ENCODE results near the gene ZNF768.
"Not testable (repeated sequence)": the region's sequence is repeated elsewhere in the genome, so short reads cannot be mapped to it uniquely, and the experiment has no call there.

Gene ZNF768

GRCh38 chr16:30555315-30556124 is 29.2 kb upstream of the ZNF768 start:
- no peak for DNase-seq

GRCh38 chr16:30554557-30555314 is 28.4 kb upstream of the ZNF768 start:
- no peak for DNase-seq

GRCh38 chr16:30553393-30553899 is 27.1 kb upstream of the ZNF768 start:
- no peak for DNase-seq

- DNase-seq, result no peak
Observed at GRCh38 chr16:30552956-30553355, 26.6 kb upstream of the ZNF768 start.

- no peak for DNase-seq
Observed at GRCh38 chr16:30551781-30552180, 25.4 kb upstream of the ZNF768 start.

GRCh38 chr16:30548416-30549253 is 22.3 kb upstream of the ZNF768 start:
- no peak for DNase-seq

GRCh38 chr16:30546115-30546514 is 19.7 kb upstream of the ZNF768 start:
- DNase-seq, result no peak

GRCh38 chr16:30543067-30543466 is 16.7 kb upstream of the ZNF768 start:
- DNase-seq, result no peak

GRCh38 chr16:30541502-30542329 is 15.3 kb upstream of the ZNF768 start:
- DNase-seq, result no peak

- not testable (repeated sequence) for DNase-seq
Observed at GRCh38 chr16:30540916-30541464, 14.6 kb upstream of the ZNF768 start.

- not testable (repeated sequence) for DNase-seq
Observed at GRCh38 chr16:30539986-30540526, 13.7 kb upstream of the ZNF768 start.

GRCh38 chr16:30539000-30539964 is 12.9 kb upstream of the ZNF768 start:
- no peak for DNase-seq

GRCh38 chr16:30536391-30537024 is 10.1 kb upstream of the ZNF768 start:
- not testable (repeated sequence) for DNase-seq

GRCh38 chr16:30535777-30536190 is 9.4 kb upstream of the ZNF768 start:
- DNase-seq, result peak in 1 of 2 experiments; percentile 66

GRCh38 chr16:30535106-30535776 is 8.9 kb upstream of the ZNF768 start:
- peak in 1 of 2 experiments; percentile 66 for DNase-seq

GRCh38 chr16:30534368-30535105 is 8.2 kb upstream of the ZNF768 start, which contains the start of gene ZNF747:
TSS of gene ZNF747 (minus strand) at chr16:30534858. CDS start at chr16:30534679, 179 bp downstream.
- peak; percentile 91 to 93 for DNase-seq

GRCh38 chr16:30533748-30534367 is 7.5 kb upstream of the ZNF768 start:
- no peak for DNase-seq

- DNase-seq, result no peak
Observed at GRCh38 chr16:30533146-30533522, 6.8 kb upstream of the ZNF768 start.
